ENCODE results near the gene PHF21B.

Gene PHF21B

GRCh38 chr22:45008186-45008681 is 1.6 kb downstream of the PHF21B start:
- Histone ChIP-seq H3K27ac (ENCODE audit: extremely low read depth, low read depth, low read length) (no peak overlapping the region; the same call in 1 of the 2 replicates), H3K4me3 (ENCODE audit: low read depth, low read length) (peak overlapping the region; percentile 34), H3K4me1 (ENCODE audit: control insufficient read depth, insufficient read depth, low read length) (0 out of 2 replicates have a peak, but pooled peaks cover 3% of the 10 kb centered on the region), H3K36me3 (ENCODE audit: control insufficient read depth in 2 of 2, insufficient read depth in 1 of 2, low read length in 2 of 2) (no peaks in the 10 kb centered on the region), H3K9me3 (ENCODE audit: control insufficient read depth, insufficient read depth, low read depth, low read length) (no peaks in the 10 kb centered on the region)
- POLR2A ChIA-PET: interaction anchor here (0.7 to 1.6 kb wide), 4 partner anchors 69 to 155 kb away, joined by 3 to 4 read pairs (median 3); partner anchors contain the start of gene NUP50
- CTCF ChIA-PET: interaction anchor here (0.6 to 1.5 kb wide), 2 partner anchors 33 to 72 kb away, joined by 4 read pairs; no protein-coding TSS in a partner anchor
- TF ChIP-seq ZNF16 (tag by site-specific recombination; IDR thresholded peaks at IDR 0.05; ENCODE audit: low read depth) (no peak), BCL6B (tag by site-specific recombination; IDR thresholded peaks at IDR 0.05) (peak; percentile 76), ZNF148 (tag by site-specific recombination; IDR thresholded peaks at IDR 0.05; ENCODE audit: borderline replicate concordance) (no peak), KLF16 (tag by site-specific recombination; IDR thresholded peaks at IDR 0.05) (no peak; the same call in 1 of the 2 replicates), ZNF175 (tag by site-specific recombination; IDR thresholded peaks at IDR 0.05) (no peak), ZNF623 (tag by site-specific recombination; IDR thresholded peaks at IDR 0.05) (no peak), ZNF221 (tag by site-specific recombination; IDR thresholded peaks at IDR 0.05; ENCODE audit: borderline replicate concordance) (no peak), ZNF518A (tag by site-specific recombination; conservative IDR thresholded peaks at IDR 0.05; ENCODE audit: low read depth) (no peak), ZNF23 (tag by site-specific recombination; IDR thresholded peaks at IDR 0.05; ENCODE audit: borderline replicate concordance) (no peak), ZNF37A (tag by site-specific recombination; IDR thresholded peaks at IDR 0.05) (no peak), YY2 (tag by site-specific recombination; IDR thresholded peaks at IDR 0.05) (peak; percentile 64), ZNF19 (tag by site-specific recombination; IDR thresholded peaks at IDR 0.05; ENCODE audit: low read depth) (no peak), ZBTB8A (tag by site-specific recombination; IDR thresholded peaks at IDR 0.05) (peak; percentile 87), ZNF184 (tag by site-specific recombination; IDR thresholded peaks at IDR 0.05) (no peak), ZNF76 (tag by site-specific recombination; IDR thresholded peaks at IDR 0.05; ENCODE audit: borderline replicate concordance, low read depth) (no peak), ZBTB1 (tag by site-specific recombination; IDR thresholded peaks at IDR 0.05) (no peak), ZNF777 (tag by site-specific recombination; IDR thresholded peaks at IDR 0.05; ENCODE audit: borderline replicate concordance) (0 out of 2 replicates have a peak, but pooled peaks have one; percentile 16), ZFP69B (tag by site-specific recombination; IDR thresholded peaks at IDR 0.05) (0 out of 2 replicates have a peak, but pooled peaks have one; percentile 10), ZNF394 (tag by site-specific recombination; IDR thresholded peaks at IDR 0.05; ENCODE audit: borderline replicate concordance) (no peak), YY1 (tag by site-specific recombination; IDR thresholded peaks at IDR 0.05) (peak; percentile 57), ZNF560 (tag by site-specific recombination; IDR thresholded peaks at IDR 0.05; ENCODE audit: borderline replicate concordance) (no peak), ZNF837 (tag by site-specific recombination; IDR thresholded peaks at IDR 0.05) (no peak), ZNF274 (IDR thresholded peaks at IDR 0.05; ENCODE audit: low read length) (no peak), ZNF274 (tag by site-specific recombination; IDR thresholded peaks at IDR 0.05; ENCODE audit: borderline replicate concordance) (no peak), ZNF391 (tag by site-specific recombination; IDR thresholded peaks at IDR 0.05; ENCODE audit: borderline replicate concordance, low read depth) (no peak), ZNF433 (tag by site-specific recombination; IDR thresholded peaks at IDR 0.05; ENCODE audit: low read depth) (no peak), TRIM28 (IDR thresholded peaks at IDR 0.05; ENCODE audit: borderline replicate concordance, low read length) (no peak), ZNF677 (tag by site-specific recombination; IDR thresholded peaks at IDR 0.05) (no peak), ZBTB26 (tag by site-specific recombination; optimal IDR thresholded peaks at IDR 0.05) (peak; percentile 53)

All from HEK293 (cell line).